GM19193 (cell line): Measurements from ENCODE around the gene IGSF9.

Experiments used
- POLR2A ChIP-seq: IDR thresholded peaks from 4 replicates; pipeline ENCODE4 v1.6.1; 2011; ENCODE audit not compliant: insufficient read depth, insufficient read length; ENCODE audit errors: extremely low read depth

The IGSF9 gene

GRCh38 chr1:159932296-159933285 lies 12.8 kb downstream of the IGSF9 start:
- TF ChIP-seq POLR2A = no peak

GRCh38 chr1:159931795-159932173 lies 13.6 kb downstream of the IGSF9 start:
- TF ChIP-seq POLR2A = no peak

- no peak for TF ChIP-seq POLR2A
Observed at GRCh38 chr1:159931101-159931794, 14.2 kb downstream of the IGSF9 start.

- TF ChIP-seq POLR2A = no peak
Observed at GRCh38 chr1:159930634-159931033, 14.8 kb downstream of the IGSF9 start.

GRCh38 chr1:159930216-159930615 lies 15.2 kb downstream of the IGSF9 start:
- no peak for TF ChIP-seq POLR2A

- no peak for TF ChIP-seq POLR2A
Observed at GRCh38 chr1:159929155-159930051, 16.0 kb downstream of the IGSF9 start.

GRCh38 chr1:159928491-159929050 lies 16.8 kb downstream of the IGSF9 start:
- no peak for TF ChIP-seq POLR2A

GRCh38 chr1:159927849-159928431 lies 17.5 kb downstream of the IGSF9 start:
- TF ChIP-seq POLR2A = no peak

- TF ChIP-seq POLR2A = no peak
Observed at GRCh38 chr1:159927211-159927848, 18.1 kb downstream of the IGSF9 start.

GRCh38 chr1:159925719-159926078 lies 19.7 kb downstream of the IGSF9 start:
- TF ChIP-seq POLR2A = no peak

GRCh38 chr1:159924791-159925718 lies 20.4 kb downstream of the IGSF9 start, which contains the start of gene TAGLN2:
TSS of gene TAGLN2 (minus strand) at chr1:159925507. CDS start at chr1:159920509, 4,998 bp downstream.
- peak; percentile 98 for TF ChIP-seq POLR2A

- TF ChIP-seq POLR2A = no peak
Observed at GRCh38 chr1:159924025-159924790, 21.2 kb downstream of the IGSF9 start.
